T-cell (primary cell): ENCODE measurements around the gene RBPJ. TPM values are rescaled to one million over a fixed set of nuclear protein-coding genes. Genes with fewer than 3 reads are reported as not detected.

Experiments used
- ATAC-seq, 4 experiments: fragments of 200-7000 bp in 3 of 4; fragments of 150-1000 bp in 1 of 4; cut with Tn5 transposase; replicated peaks in 1 of 4; 1 replicate in 3 of 4; 2 replicates in 1 of 4; pipeline ENCODE4 v1.10.0; 2021; ENCODE audit warnings: moderate library complexity in 3 of 4, mild to moderate bottlenecking in 2 of 4, moderate number of reproducible peaks in 1 of 4
- CTCF ChIA-PET, 2 donors: fragments of 300-600 bp; sonication (Branson Sonifier 250); formaldehyde crosslinking; loops; one replicate each; lab custom pipeline; 2022; ENCODE audit warnings: antibody characterized with exemption in 2 of 2; lab: Charles Lee
- POLR2A ChIA-PET, 2 donors: fragments of 300-600 bp; sonication (Branson Sonifier 250); formaldehyde crosslinking; loops; one replicate each; lab custom pipeline; 2022; ENCODE audit warnings: antibody characterized with exemption in 2 of 2; lab: Charles Lee
- DNase-seq, 35 experiments: peaks; one replicate each; pipeline versions ENCODE4 v3.0.0 to v3.0.0-alpha.2; 2013 to 2023
- H3K27ac ChIP-seq: one replicate; pipeline ENCODE4 v1.5.1; 2013; ENCODE audit warnings: low read length
- H3K27me3 ChIP-seq, 2 experiments: replicated peaks in 1 of 2; 1 replicate in 1 of 2; 2 replicates in 1 of 2; pipeline versions ENCODE4 v1.6.1 to v1.7.0; 2013; ENCODE audit warnings: low read length in 1 of 2, mixed read lengths in 1 of 2; ENCODE audit not compliant: control insufficient read depth in 2 of 2, insufficient read depth in 2 of 2; ENCODE audit errors: extremely low read depth in 1 of 2
- H3K36me3 ChIP-seq, 2 donors: 1 replicate in 1 of 2; 2 replicates in 1 of 2; pipeline versions ENCODE4 v1.6.1 to v1.7.0; 2013; ENCODE audit warnings: low read length in 1 of 2; ENCODE audit not compliant: control insufficient read depth in 2 of 2, insufficient read depth in 1 of 2; ENCODE audit errors: extremely low read depth in 1 of 2
- H3K4me1 ChIP-seq, 2 experiments: 1 replicate in 1 of 2; 2 replicates in 1 of 2; pipeline versions ENCODE4 v1.6.1 to v1.7.0; 2013; ENCODE audit warnings: low read length in 2 of 2, mixed read lengths in 1 of 2; ENCODE audit not compliant: insufficient read depth in 2 of 2, control insufficient read depth in 1 of 2; ENCODE audit errors: extremely low read depth in 1 of 2
- H3K4me3 ChIP-seq, 2 donors: 1 replicate in 1 of 2; 2 replicates in 1 of 2; pipeline versions ENCODE4 v1.5.1 to v1.7.0; 2013; ENCODE audit warnings: mild to moderate bottlenecking in 2 of 2, low read length in 1 of 2, moderate library complexity in 1 of 2; ENCODE audit not compliant: control insufficient read depth in 1 of 2; ENCODE audit errors: extremely low read depth in 1 of 2
- H3K9me3 ChIP-seq: 2 replicates; pipeline ENCODE4 v1.7.0; 2013
- H3K27ac Mint-ChIP-seq, 2 donors: one replicate each; pipeline ENCODE4 v1.8.0; 2020 to 2021; ENCODE audit warnings: mild to moderate bottlenecking in 2 of 2, mixed read lengths in 2 of 2
- H3K27me3 Mint-ChIP-seq, 2 donors: one replicate each; pipeline ENCODE4 v1.8.0; 2021 to 2022; ENCODE audit warnings: mixed read lengths in 2 of 2
- H3K36me3 Mint-ChIP-seq: one replicate; pipeline ENCODE4 v1.8.0; 2021; ENCODE audit warnings: mixed read lengths
- H3K4me1 Mint-ChIP-seq, 3 donors: one replicate each; pipeline ENCODE4 v1.8.0; 2020 to 2022; ENCODE audit warnings: mixed read lengths in 3 of 3, mild to moderate bottlenecking in 1 of 3
- H3K4me3 Mint-ChIP-seq, 3 donors: one replicate each; pipeline ENCODE4 v1.8.0; 2020 to 2022; ENCODE audit warnings: mild to moderate bottlenecking in 3 of 3, mixed read lengths in 3 of 3, moderate library complexity in 3 of 3
- H3K9me3 Mint-ChIP-seq, 3 donors: one replicate each; pipeline ENCODE4 v1.8.0; 2020 to 2022; ENCODE audit warnings: mixed read lengths in 3 of 3
- WGBS: methylation state at CpG from one replicate; pipeline ENCODE4 v1.1.5; 2013; ENCODE audit warnings: missing lambda C conversion rate; ENCODE audit not compliant: insufficient coverage; 5-methylcytosine and 5-hydroxymethylcytosine counted together
- total RNA-seq, 35 experiments: library from RNA in 6 of 35; stranded (reverse) in 6 of 35; fragments of 120-200 nt in 1 of 35; gene quantifications; one replicate each; pipeline versions ENCODE4 v1.2.1 to v1.2.4 and lab custom pipeline; 2013 to 2026

RBPJ gene
- total RNA-seq, 5 donors from 2014 or later (not counting 1 experiment from before 2014, with no cell fraction given): 55.6 to 81.1 (median 60.5) TPM

DNA sequence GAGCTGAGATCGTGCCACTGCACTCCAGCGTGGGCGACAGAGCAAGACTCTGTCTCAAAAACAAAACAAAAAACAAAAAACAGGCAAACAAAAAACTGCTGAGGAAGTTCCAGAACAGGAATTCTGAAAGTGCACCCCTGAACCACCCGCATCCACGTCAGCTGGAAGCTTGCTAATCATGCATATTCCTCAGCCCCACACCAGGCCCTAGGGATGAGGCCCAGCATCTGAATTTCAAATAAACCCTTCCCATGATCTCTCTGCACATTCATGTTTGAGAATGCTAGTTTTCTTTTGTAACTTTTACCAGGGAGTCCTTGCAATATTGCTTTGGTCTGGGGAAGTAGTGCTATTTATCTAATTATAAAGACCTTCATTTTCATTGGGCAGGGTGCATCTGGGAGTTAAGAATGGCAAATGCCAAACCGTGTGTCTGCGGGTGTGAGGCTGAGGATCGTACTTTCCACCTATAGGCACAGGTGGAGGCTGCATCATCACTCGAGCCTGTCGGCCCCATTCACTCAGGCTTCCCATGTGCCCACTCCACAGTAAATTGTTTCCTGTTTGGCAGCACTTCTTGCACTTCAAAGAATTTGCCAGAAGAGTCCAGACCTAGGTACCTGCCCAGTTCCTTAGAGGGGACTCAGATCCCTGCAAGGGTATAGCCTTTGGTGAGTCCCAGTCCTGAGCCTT, 145.9 kb downstream of the RBPJ start:
- DNase-seq (no peak), ATAC-seq (no peak)
- ChIA-PET POLR2A (no interaction called here), CTCF (no interaction called here)
- H3K9me3 ChIP-seq: no peaks in the 10 kb centered on the region
- peaks cover 5 to 9% of the 10 kb centered on the region in 2 donors for H3K27me3 Mint-ChIP-seq
- no peaks in the 10 kb centered on the region for H3K4me1 Mint-ChIP-seq
- WGBS: 90% methylated on average over 10 of the region's 10 CpGs
- no peaks in the 10 kb centered on the region for H3K36me3 Mint-ChIP-seq
- no peak overlapping the region for H3K4me3 Mint-ChIP-seq
- H3K27ac ChIP-seq: no peak overlapping the region
- H3K9me3 Mint-ChIP-seq: no peaks in the 10 kb centered on the region
- H3K36me3 ChIP-seq: no peaks in the 10 kb centered on the region
- H3K27me3 ChIP-seq: peaks cover 0 to 8% of the 10 kb centered on the region in 2 experiments
- H3K4me3 ChIP-seq: no peak overlapping the region
- no peak overlapping the region for H3K27ac Mint-ChIP-seq
- no peaks in the 10 kb centered on the region for H3K4me1 ChIP-seq

DNA sequence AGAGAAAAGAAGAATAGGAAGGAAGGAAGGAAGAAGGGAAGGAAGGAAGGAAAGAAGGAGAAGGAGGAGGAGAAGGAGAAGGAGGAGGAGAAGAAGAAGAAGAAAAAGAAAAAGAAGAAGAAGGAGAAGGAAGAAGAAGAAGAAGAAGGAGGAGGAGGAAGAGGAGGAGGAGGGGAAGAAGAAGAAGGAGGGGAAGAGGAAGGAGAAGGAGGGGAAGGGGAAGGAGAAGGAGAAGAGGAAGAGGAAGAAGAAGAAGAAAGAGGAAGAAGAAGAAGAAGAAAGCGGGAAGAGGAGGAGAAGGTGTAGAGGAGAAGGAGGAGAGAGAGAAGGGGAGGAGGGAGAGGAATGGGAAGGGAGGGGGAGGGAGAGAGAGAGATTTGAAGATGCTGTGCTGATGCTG, 146.9 kb downstream of the RBPJ start:
- no peak overlapping the region for H3K4me3 Mint-ChIP-seq
- POLR2A ChIA-PET: no interaction called here

DNA sequence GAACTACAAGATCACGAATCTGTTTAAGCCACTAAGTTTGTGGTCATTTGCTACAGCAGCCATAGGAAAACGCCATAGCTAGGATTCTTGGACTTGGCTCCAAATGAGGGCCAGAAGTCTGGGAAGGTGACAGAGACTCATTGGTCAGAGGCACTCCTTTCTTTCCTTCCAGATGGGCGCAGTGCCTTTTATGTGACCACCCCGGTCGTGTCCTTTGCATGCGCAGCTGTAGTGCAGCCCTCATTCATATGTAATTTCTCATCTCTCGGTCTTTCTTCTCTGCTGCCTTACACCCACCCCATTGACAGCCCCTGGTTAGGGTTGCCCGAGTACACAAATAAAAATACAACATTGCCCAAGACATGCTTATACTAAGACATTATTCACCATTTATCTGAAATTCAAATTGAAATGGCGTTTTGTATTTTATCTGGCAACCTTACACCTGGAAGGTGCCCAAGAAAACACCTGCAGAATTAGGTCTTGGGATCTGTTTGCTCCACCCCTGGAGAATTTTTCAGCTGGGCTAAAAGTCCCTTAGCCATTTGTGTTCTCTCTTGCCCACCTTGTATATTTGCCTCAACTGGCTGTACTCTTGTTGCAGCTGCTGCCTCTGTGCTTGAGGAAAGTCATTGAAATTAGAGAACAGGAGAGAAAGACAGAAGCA, 147.6 kb downstream of the RBPJ start:
- no peaks in the 10 kb centered on the region for H3K4me1 Mint-ChIP-seq
- H3K27me3 ChIP-seq: peaks cover 0 to 8% of the 10 kb centered on the region in 2 experiments
- no peak overlapping the region for H3K27ac ChIP-seq
- H3K9me3 ChIP-seq: no peaks in the 10 kb centered on the region
- 86% methylated on average over 8 of the region's 9 CpGs for WGBS
- H3K27ac Mint-ChIP-seq: no peak overlapping the region
- H3K4me3 Mint-ChIP-seq: no peak overlapping the region
- ATAC-seq (no peak), DNase-seq (no peak)
- ChIA-PET CTCF (no interaction called here), POLR2A (no interaction called here)
- H3K36me3 ChIP-seq: no peaks in the 10 kb centered on the region
- H3K4me1 ChIP-seq: no peaks in the 10 kb centered on the region
- no peaks in the 10 kb centered on the region for H3K36me3 Mint-ChIP-seq
- H3K27me3 Mint-ChIP-seq: peaks cover 8 to 9% of the 10 kb centered on the region in 2 donors
- H3K4me3 ChIP-seq: no peak overlapping the region
- H3K9me3 Mint-ChIP-seq: peaks cover 0 to 3% (median 0%) of the 10 kb centered on the region in 3 donors

More for the DNA sequence above, 146.9 kb downstream of the RBPJ start:
- no peaks in the 10 kb centered on the region for H3K9me3 Mint-ChIP-seq
- H3K36me3 ChIP-seq: no peaks in the 10 kb centered on the region
- H3K4me1 Mint-ChIP-seq: no peaks in the 10 kb centered on the region
- 92% methylated on average over 1 of the region's 1 CpG for WGBS
- DNase-seq: no peak
- CTCF ChIA-PET: no interaction called here
- H3K9me3 ChIP-seq: no peaks in the 10 kb centered on the region
- no peak for ATAC-seq
- no peak overlapping the region for H3K27ac ChIP-seq
- no peaks in the 10 kb centered on the region for H3K36me3 Mint-ChIP-seq
- no peaks in the 10 kb centered on the region for H3K4me1 ChIP-seq
- peaks cover 8 to 9% of the 10 kb centered on the region in 2 donors for H3K27me3 Mint-ChIP-seq
- no peak overlapping the region for H3K27ac Mint-ChIP-seq
- no peak overlapping the region for H3K4me3 ChIP-seq
- peaks cover 0 to 8% of the 10 kb centered on the region in 2 experiments for H3K27me3 ChIP-seq

DNA sequence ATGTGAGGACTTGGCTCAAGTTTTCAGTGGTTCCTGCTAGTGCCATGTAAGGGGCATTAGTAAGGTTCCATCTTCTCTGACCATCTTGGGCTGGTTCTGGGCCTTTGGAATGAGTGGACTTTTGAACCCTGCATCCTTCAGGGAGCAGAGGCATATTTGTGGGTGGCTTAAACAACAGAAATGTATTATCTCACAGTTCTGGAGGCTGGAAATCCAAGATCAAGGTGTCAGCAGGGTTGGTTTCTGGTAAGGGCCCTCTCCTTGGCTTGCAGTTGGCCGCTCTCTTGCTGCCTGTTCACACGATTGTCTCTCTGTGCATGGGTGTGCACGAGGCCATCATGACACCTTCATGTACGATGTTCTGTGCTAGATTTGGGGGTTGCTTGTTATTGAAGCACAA, 148.2 kb downstream of the RBPJ start:
- 67% methylated on average over 3 of the region's 4 CpGs for WGBS
- Mint-ChIP-seq H3K4me1 (no peaks in the 10 kb centered on the region), H3K36me3 (no peaks in the 10 kb centered on the region), H3K4me3 (no peak overlapping the region), H3K27me3 (peaks cover 8 to 9% of the 10 kb centered on the region in 2 donors), H3K9me3 (peaks cover 0 to 3% (median 0%) of the 10 kb centered on the region in 3 donors), H3K27ac (no peak overlapping the region)
- POLR2A ChIA-PET: no interaction called here
- Histone ChIP-seq H3K36me3 (no peaks in the 10 kb centered on the region), H3K27me3 (peaks cover 0 to 9% of the 10 kb centered on the region in 2 experiments), H3K4me1 (no peaks in the 10 kb centered on the region), H3K4me3 (no peak overlapping the region), H3K27ac (no peak overlapping the region), H3K9me3 (no peaks in the 10 kb centered on the region)
- DNase-seq: no peak
- ATAC-seq: no peak
- CTCF ChIA-PET: no interaction called here

DNA sequence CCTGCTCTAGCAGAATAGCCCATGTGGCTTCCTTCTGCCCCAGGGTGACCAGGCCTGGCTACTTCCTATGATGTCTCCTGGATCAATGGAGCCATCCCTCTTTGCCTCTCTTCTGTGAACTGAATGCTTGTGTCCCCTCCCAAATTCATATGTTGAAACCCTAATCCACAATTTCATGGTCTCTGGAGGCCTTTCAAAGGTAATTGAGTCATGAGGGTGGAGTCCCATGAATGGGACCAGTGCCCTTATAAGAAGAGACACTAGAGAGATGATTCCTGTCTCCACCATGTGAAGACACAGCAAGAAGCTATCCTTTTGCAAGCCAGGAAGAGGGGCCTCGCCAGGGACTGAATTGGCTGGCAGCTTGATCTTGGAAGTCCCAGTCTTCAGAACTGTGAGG, 151.1 kb downstream of the RBPJ start:
- Histone ChIP-seq H3K4me3 (no peak overlapping the region), H3K36me3 (no peaks in the 10 kb centered on the region), H3K27ac (no peak overlapping the region), H3K27me3 (peaks cover 0 to 10% of the 10 kb centered on the region in 2 experiments), H3K4me1 (no peaks in the 10 kb centered on the region), H3K9me3 (no peaks in the 10 kb centered on the region)
- ChIA-PET CTCF (interaction anchor here in 1 of 2 donors (0.6 kb wide), 1 partner anchor 50 kb away, joined by 4 read pairs; no protein-coding TSS in a partner anchor), POLR2A (no interaction called here)
- Mint-ChIP-seq H3K9me3 (peaks cover 0 to 3% (median 0%) of the 10 kb centered on the region in 3 donors), H3K27ac (no peak overlapping the region), H3K4me1 (no peaks in the 10 kb centered on the region), H3K27me3 (peaks cover 4 to 12% of the 10 kb centered on the region in 2 donors), H3K36me3 (no peaks in the 10 kb centered on the region), H3K4me3 (no peak overlapping the region)
- no CpG with 5 or more reads among the region's 1 CpG for WGBS
- no peak for ATAC-seq
- no peak for DNase-seq

DNA sequence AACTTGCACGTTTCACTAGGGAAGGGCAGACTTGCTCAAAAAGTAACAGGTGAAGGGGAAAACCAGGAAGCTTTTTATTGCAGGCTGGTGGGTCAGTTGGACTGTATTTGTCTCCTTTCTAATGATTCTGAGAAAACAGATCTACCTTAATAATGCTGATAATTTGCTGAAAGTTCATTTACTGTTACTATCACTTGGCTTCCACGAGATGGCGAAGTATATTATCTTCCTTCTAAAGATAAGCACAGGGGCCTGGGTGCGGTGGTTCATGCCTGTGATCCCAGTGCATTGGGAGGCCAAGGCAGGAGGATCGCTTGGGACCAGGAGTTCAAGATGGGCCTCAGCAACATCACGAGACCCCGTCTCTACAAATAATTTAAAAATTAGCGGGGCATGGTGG, 153.1 kb downstream of the RBPJ start:
- Histone ChIP-seq H3K9me3 (no peaks in the 10 kb centered on the region), H3K36me3 (no peaks in the 10 kb centered on the region), H3K27ac (no peak overlapping the region), H3K27me3 (peaks cover 0 to 7% of the 10 kb centered on the region in 2 experiments), H3K4me3 (no peak overlapping the region), H3K4me1 (no peaks in the 10 kb centered on the region)
- no peak for ATAC-seq
- no peak for DNase-seq
- ChIA-PET POLR2A (no interaction called here), CTCF (no interaction called here)
- peaks cover 0 to 3% (median 0%) of the 10 kb centered on the region in 3 donors for H3K9me3 Mint-ChIP-seq
- no peaks in the 10 kb centered on the region for H3K36me3 Mint-ChIP-seq
- H3K27ac Mint-ChIP-seq: no peak overlapping the region
- no peak overlapping the region for H3K4me3 Mint-ChIP-seq
- 86% methylated on average over 4 of the region's 8 CpGs for WGBS
- no peaks in the 10 kb centered on the region for H3K4me1 Mint-ChIP-seq
- peaks cover 8 to 15% of the 10 kb centered on the region in 2 donors for H3K27me3 Mint-ChIP-seq
